ENCODE measurements around the gene EVX2.

The EVX2 gene

GRCh38 chr2:176094349-176094748 lies 10.6 kb upstream of the EVX2 start:
- DNase-seq = no peak

GRCh38 chr2:176093898-176094249 lies 10.1 kb upstream of the EVX2 start:
- DNase-seq = no peak

- DNase-seq = peak; percentile 20
Observed at GRCh38 chr2:176093145-176093897, 9.6 kb upstream of the EVX2 start.

GRCh38 chr2:176092270-176093144 lies 8.7 kb upstream of the EVX2 start, which contains the start of gene HOXD13:
Gene HOXD13 (plus strand): TSS chr2:176092721. CDS start chr2:176092891, 170 bp downstream.
- peak; percentile 3 for DNase-seq

- DNase-seq = no peak
Observed at GRCh38 chr2:176091329-176092258, 7.8 kb upstream of the EVX2 start.

- DNase-seq = no peak
Observed at GRCh38 chr2:176090862-176091261, 7.1 kb upstream of the EVX2 start.

- no peak for DNase-seq
Observed at GRCh38 chr2:176089843-176090395, 6.2 kb upstream of the EVX2 start.

GRCh38 chr2:176088937-176089842 lies 5.4 kb upstream of the EVX2 start:
- no peak for DNase-seq

- peak; percentile 38 for DNase-seq
Observed at GRCh38 chr2:176088048-176088936, 4.5 kb upstream of the EVX2 start.

- no peak for DNase-seq
Observed at GRCh38 chr2:176087330-176088047, 3.7 kb upstream of the EVX2 start.

- DNase-seq = peak; percentile 60
Observed at GRCh38 chr2:176085861-176086771, 2.4 kb upstream of the EVX2 start.

- no peak for DNase-seq
Observed at GRCh38 chr2:176085120-176085788, 1.5 kb upstream of the EVX2 start.

- no peak for DNase-seq
Observed at GRCh38 chr2:176084611-176085119, 903 bp upstream of the EVX2 start.

- DNase-seq = no peak
Observed at GRCh38 chr2:176082824-176083751, 674 bp downstream of the EVX2 start.

- DNase-seq = no peak
Observed at GRCh38 chr2:176082525-176082823, 1.3 kb downstream of the EVX2 start.

GRCh38 chr2:176081837-176082524 lies 1.8 kb downstream of the EVX2 start:
- no peak for DNase-seq
